Measurements from ENCODE around the gene MANEA. TPM values are rescaled to one million over a fixed set of nuclear protein-coding genes. Genes with fewer than 3 reads are reported as not detected.

MANEA gene
- total RNA-seq, 6 experiments from 2014 or later, result 8.0 to 14.3 (median 13.2) TPM

DNA sequence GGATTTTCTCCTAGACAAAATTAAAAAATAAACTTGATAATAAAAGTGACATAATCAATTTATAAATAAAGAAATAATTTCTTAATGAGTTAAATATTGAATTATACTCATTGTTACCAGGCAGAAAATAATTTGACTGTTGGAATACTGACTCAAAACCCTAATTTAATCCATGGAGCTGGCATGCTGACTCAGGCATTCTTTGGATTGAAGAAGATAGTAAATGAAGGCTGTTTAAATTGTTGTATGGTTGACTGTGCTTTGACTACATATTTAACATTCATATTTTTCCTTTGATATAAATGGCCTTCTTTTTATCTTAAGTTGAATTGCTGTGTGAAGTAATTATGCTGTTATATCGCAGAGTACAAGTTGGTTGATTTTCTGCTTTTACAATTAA is 11.7 kb downstream of the MANEA start:
- Mint-ChIP-seq H3K4me3 (no peak overlapping the region), H3K36me3 (ENCODE audit: low read depth) (peaks cover 12% of the 10 kb centered on the region), H3K4me1 (ENCODE audit: low read depth) (peaks cover 6% of the 10 kb centered on the region; the same call in 1 of the 2 replicates), H3K27ac (no peak overlapping the region), H3K9me3 (peaks cover 8% of the 10 kb centered on the region), H3K27me3 (ENCODE audit: insufficient read depth) (no peaks in the 10 kb centered on the region; the same call in 1 of the 2 replicates)
- no peak for TF ChIP-seq CTCF (IDR thresholded peaks at IDR 0.05)
- no peak for DNase-seq

- H3K4me1 Mint-ChIP-seq (ENCODE audit: low read depth), result peaks cover 12% of the 10 kb centered on the region
- no peak overlapping the region for H3K4me3 Mint-ChIP-seq
- no peaks in the 10 kb centered on the region for H3K9me3 Mint-ChIP-seq
- 0 out of 2 replicates have a peak, but pooled peaks cover 5% of the 10 kb centered on the region for H3K36me3 Mint-ChIP-seq (ENCODE audit: low read depth)
- no peak for DNase-seq
- no peak for TF ChIP-seq CTCF (IDR thresholded peaks at IDR 0.05)
- H3K27me3 Mint-ChIP-seq (ENCODE audit: insufficient read depth), result no peaks in the 10 kb centered on the region
- H3K27ac Mint-ChIP-seq, result no peak overlapping the region
Observed at GRCh38 chr6:95589826-95590570, 12.7 kb downstream of the MANEA start.

DNA sequence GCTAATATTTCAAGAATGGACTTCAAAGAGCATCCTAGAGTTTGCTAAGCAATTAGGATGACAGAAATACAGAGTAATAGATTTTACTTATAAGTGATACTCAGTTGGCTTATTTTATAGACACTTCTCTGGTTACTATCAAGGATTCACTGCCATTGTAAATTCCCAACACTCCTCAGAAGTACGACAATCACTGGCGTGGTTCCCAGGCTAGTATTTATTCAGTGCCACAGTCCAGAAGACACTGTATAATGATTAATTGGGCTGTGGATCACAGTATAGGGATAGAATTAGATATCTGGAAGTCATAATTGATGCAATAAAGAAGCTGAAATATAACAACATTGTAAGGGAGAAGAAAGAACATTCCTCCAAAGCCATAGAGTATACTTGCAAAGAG is 15.7 kb downstream of the MANEA start:
- Mint-ChIP-seq H3K4me3 (no peak overlapping the region), H3K27ac (no peak overlapping the region), H3K4me1 (ENCODE audit: low read depth) (peaks cover 8% of the 10 kb centered on the region), H3K9me3 (no peaks in the 10 kb centered on the region), H3K36me3 (ENCODE audit: low read depth) (0 out of 2 replicates have a peak, but pooled peaks cover 5% of the 10 kb centered on the region), H3K27me3 (ENCODE audit: insufficient read depth) (no peaks in the 10 kb centered on the region)
- TF ChIP-seq CTCF (IDR thresholded peaks at IDR 0.05), result no peak
- no peak for DNase-seq

DNA sequence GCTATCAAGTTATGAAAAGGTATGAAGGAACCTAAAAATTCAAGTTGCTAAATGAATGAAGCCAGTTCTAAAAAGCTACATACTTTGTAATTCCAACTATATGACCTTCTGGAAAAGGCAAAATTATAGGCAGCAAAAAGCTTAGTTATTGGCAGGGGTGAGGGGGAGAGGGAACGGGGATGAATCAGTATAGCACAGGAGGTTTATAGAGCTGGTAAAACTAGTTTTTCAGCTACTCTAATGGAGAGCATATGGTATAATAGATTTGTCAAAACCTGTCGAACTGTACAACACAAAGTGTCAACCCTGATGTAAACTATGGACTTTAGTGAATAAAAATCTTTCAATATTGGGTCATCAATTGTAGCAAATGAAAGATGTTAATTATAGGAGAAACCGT is 18.7 kb downstream of the MANEA start:
- no peaks in the 10 kb centered on the region for H3K27me3 Mint-ChIP-seq (ENCODE audit: insufficient read depth)
- TF ChIP-seq CTCF (IDR thresholded peaks at IDR 0.05), result no peak
- no peak overlapping the region for H3K27ac Mint-ChIP-seq
- H3K9me3 Mint-ChIP-seq, result no peaks in the 10 kb centered on the region
- peaks cover 8% of the 10 kb centered on the region; the same call in 1 of the 2 replicates for H3K4me1 Mint-ChIP-seq (ENCODE audit: low read depth)
- DNase-seq, result no peak
- H3K36me3 Mint-ChIP-seq (ENCODE audit: low read depth), result 0 out of 2 replicates have a peak, but pooled peaks cover 5% of the 10 kb centered on the region
- no peak overlapping the region for H3K4me3 Mint-ChIP-seq

DNA sequence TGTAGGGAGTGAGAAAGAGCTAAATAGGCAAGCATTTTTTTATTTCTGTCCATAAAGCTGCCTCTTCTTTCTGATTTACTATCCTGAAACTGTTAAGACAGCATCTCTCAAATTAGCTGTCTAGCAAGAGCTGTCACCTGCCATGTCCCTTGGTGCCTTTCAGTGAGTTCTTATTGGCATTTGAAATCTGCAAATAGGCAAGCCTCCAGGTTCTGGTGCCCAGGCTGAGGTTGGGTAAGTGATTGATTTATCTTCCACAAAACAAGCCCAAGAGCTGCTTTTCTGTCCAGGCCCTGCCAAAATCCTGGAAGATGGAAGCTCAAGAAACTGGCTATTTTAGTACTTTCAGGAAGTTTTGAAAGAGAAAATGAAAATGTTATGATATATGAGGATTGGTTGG is 22.4 kb downstream of the MANEA start:
- no peak for DNase-seq
- H3K27me3 Mint-ChIP-seq (ENCODE audit: insufficient read depth), result no peaks in the 10 kb centered on the region
- H3K4me1 Mint-ChIP-seq (ENCODE audit: low read depth), result peaks cover 9% of the 10 kb centered on the region; the same call in 1 of the 2 replicates
- TF ChIP-seq CTCF (IDR thresholded peaks at IDR 0.05), result no peak
- H3K9me3 Mint-ChIP-seq, result no peaks in the 10 kb centered on the region
- no peak overlapping the region for H3K27ac Mint-ChIP-seq
- H3K4me3 Mint-ChIP-seq, result no peak overlapping the region
- H3K36me3 Mint-ChIP-seq (ENCODE audit: low read depth), result no peaks in the 10 kb centered on the region
